Aorta (tissue), 5 donors: ENCODE data around the gene SLC24A3. TPM values are rescaled to one million over a fixed set of nuclear protein-coding genes. Genes with fewer than 3 reads are reported as not detected.

Source experiments
- ATAC-seq: fragments of 200-7000 bp; cut with Tn5 transposase; one replicate; pipeline ENCODE4 v1.9.1; 2022; ENCODE audit warnings: moderate library complexity; ENCODE audit not compliant: low FRiP score
- DNase-seq, 2 donors: peaks; one replicate each; pipeline ENCODE4 v3.0.0-alpha.2; 2020
- H3K27ac ChIP-seq, 2 donors: one replicate each; pipeline ENCODE4 v1.5.1; 2013; ENCODE audit warnings: low read length in 2 of 2, mild to moderate bottlenecking in 2 of 2, moderate library complexity in 2 of 2, control low read depth in 1 of 2, inconsistent platforms in 1 of 2, low read depth in 1 of 2
- H3K27me3 ChIP-seq, 2 donors: one replicate each; pipeline ENCODE4 v1.6.1; 2013; ENCODE audit warnings: control low read depth in 1 of 2, low read length in 1 of 2, mild to moderate bottlenecking in 1 of 2, moderate library complexity in 1 of 2; ENCODE audit not compliant: insufficient read depth in 2 of 2, control insufficient read depth in 1 of 2
- H3K36me3 ChIP-seq, 2 donors: one replicate each; pipeline ENCODE4 v1.6.1; 2013; ENCODE audit warnings: control low read depth in 1 of 2, low read length in 1 of 2, mild to moderate bottlenecking in 1 of 2; ENCODE audit not compliant: insufficient read depth in 2 of 2, control insufficient read depth in 1 of 2
- H3K4me1 ChIP-seq, 2 donors: one replicate each; pipeline ENCODE4 v1.6.1; 2013; ENCODE audit warnings: low read length in 2 of 2, control low read depth in 1 of 2, mild to moderate bottlenecking in 1 of 2, moderate library complexity in 1 of 2; ENCODE audit not compliant: insufficient read depth in 2 of 2, control insufficient read depth in 1 of 2
- H3K4me3 ChIP-seq, 2 donors: one replicate each; pipeline ENCODE4 v1.5.1; 2013; ENCODE audit warnings: low read length in 2 of 2, control low read depth in 1 of 2, mild to moderate bottlenecking in 1 of 2
- H3K9me3 ChIP-seq: one replicate; pipeline ENCODE4 v1.6.1; 2013; ENCODE audit warnings: mild to moderate bottlenecking, low read length; ENCODE audit not compliant: control insufficient read depth
- WGBS, 2 donors: extraction: QIAGEN DNeasy Blood & Tissue Kit; methylation state at CpG; one replicate each; pipeline ENCODE4 v1.1.7; 2013; 5-methylcytosine and 5-hydroxymethylcytosine counted together
- intact Hi-C, 2 donors: fragments of 100-400 bp; cut with DNase I; formaldehyde crosslinking; loops; one replicate each; pipeline versions ENCODE4 v1.14.2 to v1.15.0; 2022
- polyA plus RNA-seq, 2 donors: library from polyadenylated mRNA; stranded (reverse); fragments of 200-250 nt; gene quantifications; one replicate each; pipeline ENCODE4 v1.2.3, GENCODE V29; 2013
- total RNA-seq, 2 donors: library from RNA; stranded (reverse); fragmentation: NEBNext Ultra II Directional; extraction: Animal tissue kit (Norgen Biotek cat#: 25700); gene quantifications; one replicate each; pipeline ENCODE4 v1.2.1, GENCODE V29; 2021
- donor health status: healthy with polysubstance abuse.
- donor health status: Bipolar disorder and iron deficiency.
- donor health status: DM: no; HTN: no; CAD: no.
- donor health status: DM: no; HTN: no; CAD: no.
- donor health status: DM: yes; HTN: yes; CAD: no.

Gene SLC24A3
- total and polyA plus RNA-seq, 4 donors: 8.8 to 24.9 (median 19.1) TPM

GRCh38 chr20:19679900-19680495 lies 467.6 kb downstream of the SLC24A3 start:
- Histone ChIP-seq H3K36me3 (peaks cover 0 to 2% of the 10 kb centered on the region in 2 donors), H3K27ac (no peak overlapping the region), H3K4me3 (no peak overlapping the region), H3K4me1 (no peaks in the 10 kb centered on the region), H3K9me3 (no peaks in the 10 kb centered on the region), H3K27me3 (no peaks in the 10 kb centered on the region)
- ATAC-seq (no peak), DNase-seq (no peak)
- intact Hi-C loops: no loop called here
- WGBS, 2 donors: 94 to 97% methylated on average over 5 of the region's 5 CpGs

GRCh38 chr20:19682249-19682648 lies 469.8 kb downstream of the SLC24A3 start:
- Histone ChIP-seq H3K36me3 (peaks cover 0 to 6% of the 10 kb centered on the region in 2 donors), H3K4me1 (no peaks in the 10 kb centered on the region), H3K9me3 (no peaks in the 10 kb centered on the region), H3K27me3 (no peaks in the 10 kb centered on the region), H3K4me3 (no peak overlapping the region), H3K27ac (no peak overlapping the region)
- 83 to 90% methylated on average over 2 of the region's 2 CpGs for WGBS, 2 donors
- no peak for DNase-seq
- ATAC-seq: no peak
- intact Hi-C loops: no loop called here

- ATAC-seq (no peak), DNase-seq (no peak)
- Histone ChIP-seq H3K27me3 (no peaks in the 10 kb centered on the region), H3K36me3 (peaks cover 0 to 6% of the 10 kb centered on the region in 2 donors), H3K27ac (no peak overlapping the region), H3K4me1 (no peaks in the 10 kb centered on the region), H3K9me3 (no peaks in the 10 kb centered on the region), H3K4me3 (no peak overlapping the region)
- WGBS, 2 donors: 86 to 90% methylated on average over 3 of the region's 3 CpGs
- intact Hi-C loops: no loop called here
Measured at GRCh38 chr20:19683188-19683587, 470.7 kb downstream of the SLC24A3 start.

GRCh38 chr20:19683822-19684221 lies 471.4 kb downstream of the SLC24A3 start:
- H3K4me1 ChIP-seq: no peaks in the 10 kb centered on the region
- intact Hi-C loops: no loop called here
- peaks cover 0 to 6% of the 10 kb centered on the region in 2 donors for H3K36me3 ChIP-seq
- H3K9me3 ChIP-seq: no peaks in the 10 kb centered on the region
- H3K27ac ChIP-seq: no peak overlapping the region
- no peak overlapping the region for H3K4me3 ChIP-seq
- no peak for ATAC-seq
- no peak for DNase-seq
- no peaks in the 10 kb centered on the region for H3K27me3 ChIP-seq
- WGBS, 2 donors: 95 to 98% methylated on average over 3 of the region's 3 CpGs

- Histone ChIP-seq H3K36me3 (peaks cover 0 to 4% of the 10 kb centered on the region in 2 donors), H3K27me3 (no peaks in the 10 kb centered on the region), H3K4me3 (no peak overlapping the region), H3K4me1 (no peaks in the 10 kb centered on the region), H3K9me3 (no peaks in the 10 kb centered on the region), H3K27ac (no peak overlapping the region)
- WGBS, 2 donors: 61 to 65% methylated on average over 13 of the region's 13 CpGs
- DNase-seq (peak; percentile 89 to 90), ATAC-seq (peak; percentile 73)
- intact Hi-C loops: no loop called here
Measured at GRCh38 chr20:19688031-19688806, 475.8 kb downstream of the SLC24A3 start.

- Histone ChIP-seq H3K9me3 (no peaks in the 10 kb centered on the region), H3K36me3 (peaks cover 0 to 2% of the 10 kb centered on the region in 2 donors), H3K4me3 (no peak overlapping the region), H3K4me1 (no peaks in the 10 kb centered on the region), H3K27me3 (no peaks in the 10 kb centered on the region), H3K27ac (no peak overlapping the region)
- 72 to 76% methylated on average over 5 of the region's 5 CpGs for WGBS, 2 donors
- no peak for ATAC-seq
- no peak for DNase-seq
- intact Hi-C loops: loop anchor here (5.0 to 10.0 kb wide), 4 partner anchors 54 to 307 kb away; partner anchors contain the start of gene RIN2 (in 1 of the 2)
Measured at GRCh38 chr20:19690462-19690861, 478.0 kb downstream of the SLC24A3 start.

GRCh38 chr20:19691125-19691524 lies 478.7 kb downstream of the SLC24A3 start:
- DNase-seq (no peak), ATAC-seq (no peak)
- intact Hi-C loops: loop anchor here (5.0 to 10.0 kb wide), 4 partner anchors 54 to 306 kb away; partner anchors contain the start of gene RIN2 (in 1 of the 2)
- WGBS, 2 donors: 90 to 93% methylated on average over 5 of the region's 5 CpGs
- no peaks in the 10 kb centered on the region for H3K9me3 ChIP-seq
- H3K27me3 ChIP-seq: no peaks in the 10 kb centered on the region
- no peak overlapping the region for H3K4me3 ChIP-seq
- no peaks in the 10 kb centered on the region for H3K36me3 ChIP-seq
- H3K27ac ChIP-seq: no peak overlapping the region
- H3K4me1 ChIP-seq: no peaks in the 10 kb centered on the region

- no peaks in the 10 kb centered on the region for H3K9me3 ChIP-seq
- DNase-seq (no peak), ATAC-seq (no peak)
- intact Hi-C loops: loop anchor here (2.0 to 10.0 kb wide), 5 partner anchors 53 to 305 kb away; partner anchors contain the start of gene RIN2 (in 1 of the 2)
- H3K4me3 ChIP-seq: no peak overlapping the region
- 78 to 80% methylated on average over 4 of the region's 4 CpGs for WGBS, 2 donors
- H3K27ac ChIP-seq: no peak overlapping the region
- no peaks in the 10 kb centered on the region for H3K36me3 ChIP-seq
- no peaks in the 10 kb centered on the region for H3K27me3 ChIP-seq
- no peaks in the 10 kb centered on the region for H3K4me1 ChIP-seq
Measured at GRCh38 chr20:19692100-19692499, 479.7 kb downstream of the SLC24A3 start.
